A673 (cell line): Measurements from ENCODE around the gene MYO5B.

ENCODE experiments used
- EZH2 ChIP-seq: fragments of 200-600 bp; sonication (generic); IDR thresholded peaks from 2 replicates; pipeline ENCODE4 v1.6.1; 2017; ENCODE audit warnings: borderline replicate concordance, low read depth, mild to moderate bottlenecking, mixed read lengths, antibody characterized with exemption, low read length; ENCODE audit not compliant: poor library complexity, severe bottlenecking
- TF ChIP-seq, protein P1 (sequence below): fragments of 300-800, 200-600 bp; sonication (generic); conservative IDR thresholded peaks from 2 replicates; pipeline ENCODE4 v1.5.1; 2017; ENCODE audit warnings: low read depth, mild to moderate bottlenecking, antibody characterized with exemption, low read length, moderate library complexity, mixed read lengths

DNA sequence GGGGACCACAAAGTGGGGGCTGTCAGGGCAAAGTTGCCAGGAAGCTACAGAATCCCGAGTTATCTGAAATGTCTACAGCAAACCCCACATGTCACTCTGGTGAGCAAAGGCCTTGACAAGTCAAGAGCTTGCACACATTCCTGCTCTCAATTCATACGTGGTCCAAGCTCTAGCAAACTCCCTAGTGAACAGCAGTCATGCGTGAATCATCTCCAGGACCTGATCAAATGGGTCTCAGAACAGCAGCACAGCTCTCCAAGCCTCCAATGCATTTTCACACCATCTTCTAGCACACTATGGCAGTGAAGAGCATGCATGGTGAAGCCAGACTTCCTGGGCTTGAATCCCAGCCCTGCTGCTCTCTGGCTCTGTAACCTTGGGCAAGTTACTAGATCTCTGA lies 68.5 kb downstream of the MYO5B start:
- TF ChIP-seq, protein P1, sequence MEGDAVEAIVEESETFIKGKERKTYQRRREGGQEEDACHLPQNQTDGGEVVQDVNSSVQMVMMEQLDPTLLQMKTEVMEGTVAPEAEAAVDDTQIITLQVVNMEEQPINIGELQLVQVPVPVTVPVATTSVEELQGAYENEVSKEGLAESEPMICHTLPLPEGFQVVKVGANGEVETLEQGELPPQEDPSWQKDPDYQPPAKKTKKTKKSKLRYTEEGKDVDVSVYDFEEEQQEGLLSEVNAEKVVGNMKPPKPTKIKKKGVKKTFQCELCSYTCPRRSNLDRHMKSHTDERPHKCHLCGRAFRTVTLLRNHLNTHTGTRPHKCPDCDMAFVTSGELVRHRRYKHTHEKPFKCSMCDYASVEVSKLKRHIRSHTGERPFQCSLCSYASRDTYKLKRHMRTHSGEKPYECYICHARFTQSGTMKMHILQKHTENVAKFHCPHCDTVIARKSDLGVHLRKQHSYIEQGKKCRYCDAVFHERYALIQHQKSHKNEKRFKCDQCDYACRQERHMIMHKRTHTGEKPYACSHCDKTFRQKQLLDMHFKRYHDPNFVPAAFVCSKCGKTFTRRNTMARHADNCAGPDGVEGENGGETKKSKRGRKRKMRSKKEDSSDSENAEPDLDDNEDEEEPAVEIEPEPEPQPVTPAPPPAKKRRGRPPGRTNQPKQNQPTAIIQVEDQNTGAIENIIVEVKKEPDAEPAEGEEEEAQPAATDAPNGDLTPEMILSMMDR: no peak
- no peak for TF ChIP-seq EZH2
